Kidney epithelial cell (primary cell): ENCODE data around the gene CD200R1L. TPM values are rescaled to one million over a fixed set of nuclear protein-coding genes. Genes with fewer than 3 reads are reported as not detected.

Experiments
- DNase-seq: peaks from one replicate; pipeline ENCODE4 v3.0.0-alpha.2; 2010; ENCODE audit warnings: low read depth
- H3K27me3 ChIP-seq: 2 replicates; pipeline ENCODE4 v1.6.0; 2011; ENCODE audit warnings: low read length; ENCODE audit not compliant: control insufficient read depth, insufficient read depth
- H3K36me3 ChIP-seq: 2 replicates; pipeline ENCODE4 v1.5.1; 2011; ENCODE audit warnings: low read length; ENCODE audit not compliant: control insufficient read depth, insufficient read depth
- H3K4me3 ChIP-seq: 2 replicates; pipeline ENCODE4 v1.5.1; 2011; ENCODE audit warnings: low read depth, mild to moderate bottlenecking, control low read depth, low read length
- CTCF ChIP-seq: IDR thresholded peaks from 2 replicates; pipeline ENCODE4 v1.5.1; 2011; ENCODE audit warnings: mild to moderate bottlenecking, moderate library complexity, low read length, control low read depth, inconsistent platforms; ENCODE audit not compliant: insufficient read depth, poor library complexity, severe bottlenecking
- total RNA-seq: library from RNA; depleted of rRNA; stranded (reverse); fragments of >200 nt; gene quantifications from 2 replicates; pipeline ENCODE4 v1.2.3, GENCODE V29; 2015

Gene CD200R1L
- total RNA-seq, 1 donor from 2014 or later = not detected

- no peak for DNase-seq
- TF ChIP-seq CTCF = no peak
Measured at GRCh38 chr3:112875561-112875960, 28.9 kb upstream of the CD200R1L start.

DNA sequence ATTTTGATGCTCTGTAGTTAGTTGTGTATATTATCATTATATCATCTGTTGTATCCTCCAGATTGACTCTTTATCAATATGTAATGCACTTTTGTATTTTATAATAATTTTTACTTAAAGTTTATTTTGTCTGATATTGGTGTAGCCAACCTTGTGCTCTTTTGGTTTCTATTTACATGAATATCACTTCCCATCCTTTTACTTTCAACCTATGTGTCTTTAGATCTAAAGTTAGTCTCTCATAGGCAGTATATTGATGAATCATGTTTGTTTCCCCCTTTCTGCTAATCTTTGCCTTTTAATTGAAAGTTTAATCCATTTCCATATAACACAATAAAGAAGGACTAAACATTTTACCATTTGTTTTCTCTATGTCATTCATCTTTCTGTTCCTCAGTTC is 28.1 kb upstream of the CD200R1L start:
- DNase-seq = no peak
- Histone ChIP-seq H3K27me3 (no peaks in the 10 kb centered on the region), H3K4me3 (no peak overlapping the region), H3K36me3 (no peaks in the 10 kb centered on the region)
- no peak for TF ChIP-seq CTCF

More at GRCh38 chr3:112875561-112875960, 28.9 kb upstream of the CD200R1L start:
- Histone ChIP-seq H3K27me3 (no peaks in the 10 kb centered on the region), H3K4me3 (no peak overlapping the region), H3K36me3 (no peaks in the 10 kb centered on the region)

GRCh38 chr3:112873632-112874031 is 27.0 kb upstream of the CD200R1L start:
- no peaks in the 10 kb centered on the region for H3K36me3 ChIP-seq
- no peak for DNase-seq
- no peaks in the 10 kb centered on the region for H3K27me3 ChIP-seq
- no peak overlapping the region for H3K4me3 ChIP-seq
- TF ChIP-seq CTCF = no peak

DNA sequence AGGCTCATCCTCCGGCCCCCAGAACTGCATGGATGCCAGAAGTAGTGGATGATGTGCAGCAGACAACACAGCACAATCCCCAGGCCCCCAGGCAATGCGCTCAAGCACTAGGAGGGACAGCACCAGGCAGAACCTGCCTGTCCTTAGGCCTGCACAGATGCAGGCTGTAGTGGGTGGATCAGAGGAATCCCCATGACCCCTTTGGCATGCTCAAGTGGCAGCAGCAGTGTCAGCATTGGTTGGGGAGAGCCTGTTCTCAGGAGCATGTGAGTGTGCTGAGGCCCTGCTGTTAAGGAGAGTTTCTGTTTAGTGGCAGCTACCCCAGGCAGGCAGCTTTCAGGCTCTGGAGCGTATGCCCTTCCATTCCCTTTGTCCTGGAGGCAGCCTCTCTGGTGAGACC is 25.1 kb upstream of the CD200R1L start:
- no peak for DNase-seq
- H3K4me3 ChIP-seq = no peak overlapping the region
- no peaks in the 10 kb centered on the region for H3K36me3 ChIP-seq
- no peaks in the 10 kb centered on the region for H3K27me3 ChIP-seq
- TF ChIP-seq CTCF = no peak

- no peaks in the 10 kb centered on the region for H3K27me3 ChIP-seq
- H3K4me3 ChIP-seq = no peak overlapping the region
- no peaks in the 10 kb centered on the region for H3K36me3 ChIP-seq
- no peak for DNase-seq
- TF ChIP-seq CTCF = no peak
Measured at GRCh38 chr3:112865757-112866156, 19.1 kb upstream of the CD200R1L start.

GRCh38 chr3:112860898-112861297 is 14.2 kb upstream of the CD200R1L start:
- no peak for TF ChIP-seq CTCF
- Histone ChIP-seq H3K4me3 (no peak overlapping the region), H3K36me3 (no peaks in the 10 kb centered on the region), H3K27me3 (no peaks in the 10 kb centered on the region)
- DNase-seq = no peak
